KMS-11 (cell line): ENCODE results near the gene NDUFAF5.

Experiments used
- H2AFZ ChIP-seq: fragments of 200-600 bp; sonication (generic); 2 replicates; pipeline ENCODE4 v1.6.1; 2016; ENCODE audit warnings: antibody characterized with exemption, mixed run types, low read depth
- H3K27ac ChIP-seq: fragments of 200-600 bp; sonication (generic); 2 replicates; pipeline ENCODE4 v1.6.1; 2016; ENCODE audit warnings: mild to moderate bottlenecking, mixed run types
- H3K27me3 ChIP-seq: fragments of 200-600 bp; sonication (generic); 2 replicates; pipeline ENCODE4 v1.6.1; 2017; ENCODE audit warnings: mild to moderate bottlenecking, low read depth, mixed run types, moderate library complexity; ENCODE audit not compliant: insufficient read depth
- H3K36me3 ChIP-seq: fragments of 200-600 bp; sonication (generic); 2 replicates; pipeline ENCODE4 v1.6.1; 2017; ENCODE audit warnings: mild to moderate bottlenecking, mixed run types; ENCODE audit not compliant: insufficient read depth
- H3K4me1 ChIP-seq: fragments of 200-600 bp; sonication (generic); 2 replicates; pipeline ENCODE4 v1.6.1; 2016; ENCODE audit warnings: mild to moderate bottlenecking, low read depth, mixed run types; ENCODE audit not compliant: poor library complexity, severe bottlenecking
- H3K4me2 ChIP-seq: fragments of 200-600 bp; sonication (generic); 2 replicates; pipeline ENCODE4 v1.7.0; 2016; ENCODE audit warnings: mild to moderate bottlenecking, mixed run types
- H3K4me3 ChIP-seq: fragments of 200-600 bp; sonication (generic); IDR thresholded peaks from 2 replicates; pipeline ENCODE4 v1.6.1; 2017; ENCODE audit warnings: low read depth, low read length, mixed read lengths; ENCODE audit not compliant: insufficient read depth
- H3K79me2 ChIP-seq: fragments of 200-600 bp; sonication (generic); 2 replicates; pipeline ENCODE4 v1.6.1; 2016; ENCODE audit warnings: low read depth, mixed run types; ENCODE audit not compliant: insufficient read depth
- H3K9ac ChIP-seq: fragments of 200-600 bp; sonication (generic); 2 replicates; pipeline ENCODE4 v1.6.1; 2016; ENCODE audit warnings: mild to moderate bottlenecking, mixed run types
- H4K20me1 ChIP-seq: fragments of 200-600 bp; sonication (generic); 2 replicates; pipeline ENCODE4 v1.6.1; 2016; ENCODE audit warnings: mild to moderate bottlenecking, mixed run types; ENCODE audit not compliant: insufficient read depth
- CTCF ChIP-seq: fragments of 200-600 bp; sonication (generic); conservative IDR thresholded peaks from 2 replicates; pipeline ENCODE4 v1.6.1; 2017; ENCODE audit warnings: low read depth, mild to moderate bottlenecking, antibody characterized with exemption, low read length, moderate library complexity, mixed read lengths

The NDUFAF5 gene

GRCh38 chr20:13865791-13866351 lies 81.0 kb downstream of the NDUFAF5 start:
- Histone ChIP-seq H3K9ac (no peak overlapping the region), H3K4me1 (no peaks in the 10 kb centered on the region), H3K79me2 (no peaks in the 10 kb centered on the region), H2AFZ (no peak overlapping the region), H3K4me2 (no peak overlapping the region), H3K27ac (no peak overlapping the region), H4K20me1 (no peaks in the 10 kb centered on the region), H3K4me3 (no peak overlapping the region), H3K36me3 (no peaks in the 10 kb centered on the region), H3K27me3 (no peaks in the 10 kb centered on the region)
- TF ChIP-seq CTCF, result no peak

GRCh38 chr20:13868331-13868730 lies 83.5 kb downstream of the NDUFAF5 start:
- H3K79me2 ChIP-seq, result no peaks in the 10 kb centered on the region
- no peak overlapping the region for H3K4me3 ChIP-seq
- H3K4me1 ChIP-seq, result no peaks in the 10 kb centered on the region
- no peak overlapping the region for H3K27ac ChIP-seq
- H3K4me2 ChIP-seq, result no peak overlapping the region
- H3K9ac ChIP-seq, result no peak overlapping the region
- H4K20me1 ChIP-seq, result no peaks in the 10 kb centered on the region
- no peaks in the 10 kb centered on the region for H3K36me3 ChIP-seq
- no peak for TF ChIP-seq CTCF
- no peak overlapping the region for H2AFZ ChIP-seq
- no peaks in the 10 kb centered on the region for H3K27me3 ChIP-seq

- Histone ChIP-seq H3K4me1 (no peaks in the 10 kb centered on the region), H3K27ac (no peak overlapping the region), H3K4me3 (no peak overlapping the region), H3K27me3 (no peaks in the 10 kb centered on the region), H2AFZ (no peak overlapping the region), H3K9ac (no peak overlapping the region), H4K20me1 (no peaks in the 10 kb centered on the region), H3K79me2 (no peaks in the 10 kb centered on the region), H3K4me2 (no peak overlapping the region), H3K36me3 (no peaks in the 10 kb centered on the region)
- TF ChIP-seq CTCF, result no peak
Measured at GRCh38 chr20:13870170-13870748, 85.4 kb downstream of the NDUFAF5 start.
